Renal cortex interstitium (tissue), 11 donors: ENCODE data around the gene DLX1. TPM values are rescaled to one million over a fixed set of nuclear protein-coding genes. Genes with fewer than 3 reads are reported as not detected.
"Not testable (repeated sequence)": the region's sequence is repeated elsewhere in the genome, so short reads cannot be mapped to it uniquely, and the experiment has no call there.

Experiments
- DNase-seq, 11 donors: peaks; one replicate each; pipeline ENCODE4 v3.0.0-alpha.2; 2013; ENCODE audit warnings: low read depth in 9 of 11, low spot score in 4 of 11; ENCODE audit errors: extremely low read depth in 1 of 11
- polyA plus RNA-seq, 3 donors: library from polyadenylated mRNA; unstranded; fragments of 120-200 nt; gene quantifications; one replicate each; pipeline ENCODE4 v1.2.1, GENCODE V29; 2013; ENCODE audit not compliant: insufficient read length in 3 of 3

Gene DLX1
- polyA plus RNA-seq, 3 donors: 0.29 to 0.32 TPM; not detected in 1

GRCh38 chr2:172137109-172137508, 51.8 kb downstream of the DLX1 start:
- DNase-seq: no peak

- DNase-seq: no peak
These were observed 52.6 kb downstream of the DLX1 start for GRCh38 chr2:172137943-172138342.

GRCh38 chr2:172138727-172139126, 53.4 kb downstream of the DLX1 start:
- DNase-seq: not testable (repeated sequence)

Other genes with a start within 250 kb of the DLX1 start
- 10 to 100 TPM; 23.7 to 31.6 (median 26.2) TPM for gene SLC25A12, start 191.3 kb upstream of the DLX1 start, polyA plus RNA-seq
- gene HAT1, start 163.0 kb upstream of the DLX1 start, polyA plus RNA-seq: 10 to 100 TPM; 56.5 to 75.0 (median 63.1) TPM
- 10 to 100 TPM; 12.7 to 20.0 (median 15.3) TPM for gene METAP1D, start 85.6 kb upstream of the DLX1 start, polyA plus RNA-seq
- under 1 TPM in 2 of 3 donors, not detected in 1; 0.08 to 0.17 TPM for gene DLX2, start 17.4 kb downstream of the DLX1 start, polyA plus RNA-seq